ENCODE data around the gene SLC39A11.

DNA sequence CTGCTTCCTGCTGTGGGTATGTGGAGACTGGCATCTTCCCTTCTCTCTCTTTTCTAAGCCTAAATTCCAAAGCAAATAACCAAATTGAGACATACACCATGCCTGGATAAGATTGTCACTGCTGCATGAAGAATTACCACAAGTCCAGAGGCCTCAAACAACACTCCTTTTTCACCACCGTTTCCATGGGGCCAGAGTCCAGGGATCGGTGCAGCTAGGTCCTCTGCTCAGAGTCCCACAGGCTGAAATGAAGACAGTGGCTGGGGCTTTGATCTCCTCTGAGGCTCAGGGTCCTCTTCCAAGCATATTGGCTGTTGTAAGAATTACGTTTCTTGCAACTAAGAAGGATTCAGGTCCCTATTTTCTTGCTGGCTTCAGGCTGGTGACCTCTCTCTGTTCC is 130.4 kb downstream of the SLC39A11 start:
- TF ChIP-seq CTCF (IDR thresholded peaks at IDR 0.05; ENCODE audit: insufficient read depth, low read length) (no peak), SPI1 (IDR thresholded peaks at IDR 0.05; ENCODE audit: borderline replicate concordance, low read depth) (no peak), REST (IDR thresholded peaks at IDR 0.05; ENCODE audit: insufficient replicate concordance, low read depth) (no peak)

Data from HL-60 (cell line).